SK-MEL-5 (cell line): ENCODE results near the gene VWA1. TPM values are rescaled to one million over a fixed set of nuclear protein-coding genes. Genes with fewer than 3 reads are reported as not detected.

Experiments
- DNase-seq: peaks from one replicate; pipeline ENCODE4 v3.0.0-alpha.2; 2016; ENCODE audit warnings: low read depth, low spot score
- in situ Hi-C: cut with HindIII; loops from 2 replicates; pipeline ENCODE4 v1.10.0; 2016; ENCODE audit warnings: low sequenced_read_pairs, high pct_unique_total_duplicates, low pct_unique_long_range_greater_than_20kb
- polyA plus RNA-seq, 2 experiments: library from polyadenylated mRNA; depleted of rRNA; stranded (reverse); fragments of >200 nt; gene quantifications; 2 replicates each; pipeline ENCODE4 v1.2.3, GENCODE V29; 2015
- total RNA-seq: library from RNA; depleted of rRNA; stranded (reverse); fragments of >200 nt; shearing (Covaris generic); gene quantifications from 2 replicates; pipeline ENCODE4 v1.2.3, GENCODE V29; 2014; rRNA removed

Gene VWA1
- total RNA-seq: 11.7 and 15.3 TPM in 2 replicates
- polyA plus RNA-seq (2015; cell fraction: cytosol; rRNA removed): 24.4 and 34.6 TPM in 2 replicates
- 3.5 and 11.5 TPM in 2 replicates for polyA plus RNA-seq (2015; cell fraction: nucleus; rRNA removed)

- in situ Hi-C loops: no loop called here
Observed at GRCh38 chr1:1435106-1435903, at the start of gene VWA1. TSS of gene VWA1 (plus strand) at chr1:1435690. CDS start at chr1:1435749, 59 bp downstream.

GRCh38 chr1:1385931-1386330 is 49.6 kb upstream of the VWA1 start:
- in situ Hi-C loops: no loop called here

More at GRCh38 chr1:1435106-1435903, at the start of gene VWA1:
- peak; percentile 32 for DNase-seq

GRCh38 chr1:1387098-1388077 is 48.1 kb upstream of the VWA1 start:
- DNase-seq: no peak
- in situ Hi-C loops: no loop called here

More at GRCh38 chr1:1385931-1386330, 49.6 kb upstream of the VWA1 start:
- no peak for DNase-seq

- in situ Hi-C loops: no loop called here
Observed at GRCh38 chr1:1388078-1388472, 47.4 kb upstream of the VWA1 start.

GRCh38 chr1:1390675-1391074 is 44.8 kb upstream of the VWA1 start:
- in situ Hi-C loops: no loop called here

More at GRCh38 chr1:1388078-1388472, 47.4 kb upstream of the VWA1 start:
- no peak for DNase-seq

GRCh38 chr1:1391225-1391624 is 44.3 kb upstream of the VWA1 start:
- in situ Hi-C loops: no loop called here
- DNase-seq: no peak

More at GRCh38 chr1:1390675-1391074, 44.8 kb upstream of the VWA1 start:
- no peak for DNase-seq

- DNase-seq: no peak
- in situ Hi-C loops: no loop called here
Observed at GRCh38 chr1:1393014-1393413, 42.5 kb upstream of the VWA1 start.

- DNase-seq: no peak
- in situ Hi-C loops: no loop called here
Observed at GRCh38 chr1:1393428-1393827, 42.1 kb upstream of the VWA1 start.

GRCh38 chr1:1394116-1394515 is 41.4 kb upstream of the VWA1 start:
- no peak for DNase-seq
- in situ Hi-C loops: no loop called here

- in situ Hi-C loops: no loop called here
- no peak for DNase-seq
Observed at GRCh38 chr1:1395166-1395565, 40.3 kb upstream of the VWA1 start.

GRCh38 chr1:1397839-1398523 is 37.5 kb upstream of the VWA1 start:
- no peak for DNase-seq
- in situ Hi-C loops: no loop called here

GRCh38 chr1:1398677-1399186 is 36.8 kb upstream of the VWA1 start:
- in situ Hi-C loops: no loop called here
- DNase-seq: no peak

GRCh38 chr1:1399187-1399871 is 36.2 kb upstream of the VWA1 start, which contains the start of gene CCNL2:
TSS of gene CCNL2 (minus strand) at chr1:1399335. CDS start at chr1:1399306, 29 bp downstream.
- DNase-seq: peak; percentile 96
- in situ Hi-C loops: no loop called here

- in situ Hi-C loops: no loop called here
- no peak for DNase-seq
Observed at GRCh38 chr1:1399872-1400575, 35.5 kb upstream of the VWA1 start.

GRCh38 chr1:1400576-1401456 is 34.7 kb upstream of the VWA1 start:
- no peak for DNase-seq
- in situ Hi-C loops: no loop called here
